AG04450 (cell line): Measurements from ENCODE around the gene LENEP. TPM values are rescaled to one million over a fixed set of nuclear protein-coding genes. Genes with fewer than 3 reads are reported as not detected.

Experiments used
- CTCF ChIA-PET: fragments of 300-600, 350-600 bp; formaldehyde crosslinking; extraction: SDS; loops from one replicate; lab custom pipeline; 2022; ENCODE audit warnings: antibody characterized with exemption, inconsistent platforms; lab: Charles Lee
- POLR2A ChIA-PET: fragments of 350-600 bp; formaldehyde crosslinking; extraction: SDS; loops from one replicate; lab custom pipeline; 2021; ENCODE audit warnings: antibody characterized with exemption, inconsistent platforms; lab: Yijun Ruan, JAX
- DNase-seq: peaks from one replicate; pipeline ENCODE4 v3.0.0-alpha.2; 2011; ENCODE audit warnings: low read depth, low spot score
- H3K27ac ChIP-seq: one replicate; pipeline ENCODE4 v1.5.1; 2012; ENCODE audit warnings: low read depth, low read length, control low read depth
- H3K27me3 ChIP-seq: one replicate; pipeline ENCODE4 v1.6.0; 2012; ENCODE audit warnings: low read length; ENCODE audit not compliant: control insufficient read depth, insufficient read depth
- H3K4me3 ChIP-seq: 2 replicates; pipeline ENCODE4 v1.5.1; 2011; ENCODE audit warnings: mild to moderate bottlenecking, low read depth, low read length, control low read depth
- H3K9me3 ChIP-seq: 2 replicates; pipeline ENCODE4 v1.5.1; 2012; ENCODE audit warnings: low read length; ENCODE audit not compliant: control insufficient read depth, insufficient read depth
- polyA minus RNA-seq: library from RNA; depleted of rRNA, polyadenylated mRNA; stranded (reverse); fragments of >200 nt; gene quantifications from 2 replicates; pipeline ENCODE4 v1.2.3, GENCODE V29; 2011; rRNA and poly(A)+ RNA removed
- polyA plus RNA-seq: library from polyadenylated mRNA; depleted of rRNA; stranded (reverse); fragments of >200 nt; gene quantifications from 2 replicates; pipeline ENCODE4 v1.2.3, GENCODE V29; 2011; rRNA removed
- TF ChIP-seq, protein P1 (sequence below): IDR thresholded peaks from 2 replicates; pipeline ENCODE4 v1.5.1; 2011; ENCODE audit warnings: low read depth, low read length, control low read depth, inconsistent platforms

LENEP gene, protein sequence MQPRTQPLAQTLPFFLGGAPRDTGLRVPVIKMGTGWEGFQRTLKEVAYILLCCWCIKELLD
- polyA plus RNA-seq (0.21 TPM in 1 of 2 replicates, not detected in the other), polyA minus RNA-seq (0.91 and 1.4 TPM in 2 replicates)

DNA sequence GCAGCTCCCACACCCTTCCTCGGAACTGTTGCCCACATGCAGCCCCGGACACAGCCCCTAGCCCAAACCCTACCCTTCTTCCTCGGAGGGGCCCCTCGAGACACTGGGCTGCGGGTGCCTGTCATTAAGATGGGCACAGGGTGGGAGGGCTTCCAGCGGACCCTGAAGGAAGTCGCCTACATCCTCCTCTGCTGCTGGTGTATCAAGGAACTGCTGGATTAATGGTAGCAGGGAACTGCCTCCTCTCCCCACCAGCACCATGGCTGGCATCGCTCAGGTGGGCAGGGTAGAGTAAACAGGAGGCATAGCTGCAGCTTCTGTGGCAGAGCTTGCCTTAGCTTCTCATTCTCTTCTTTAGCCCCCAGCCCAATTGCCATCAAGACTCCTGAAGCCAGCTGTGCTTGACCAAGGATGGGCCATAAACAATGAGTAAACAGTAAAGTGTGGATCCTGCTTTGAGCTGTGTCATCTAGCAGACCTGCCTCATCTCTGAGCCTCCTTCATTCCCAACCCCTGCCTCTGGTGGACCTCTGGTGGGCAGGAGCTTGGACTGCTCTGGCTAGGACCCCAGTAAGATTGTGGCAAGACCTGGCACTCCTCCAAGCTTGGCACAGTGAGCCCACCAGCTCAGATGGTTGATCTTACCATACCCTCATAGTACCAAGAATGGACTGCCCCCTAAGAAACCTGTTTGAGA is at the start of gene LENEP:
LENEP (plus strand) TSS at position 15 of the 697 bp plus-strand sequence; CDS start at position 37, 22 bp downstream.
- TF ChIP-seq, protein P1, sequence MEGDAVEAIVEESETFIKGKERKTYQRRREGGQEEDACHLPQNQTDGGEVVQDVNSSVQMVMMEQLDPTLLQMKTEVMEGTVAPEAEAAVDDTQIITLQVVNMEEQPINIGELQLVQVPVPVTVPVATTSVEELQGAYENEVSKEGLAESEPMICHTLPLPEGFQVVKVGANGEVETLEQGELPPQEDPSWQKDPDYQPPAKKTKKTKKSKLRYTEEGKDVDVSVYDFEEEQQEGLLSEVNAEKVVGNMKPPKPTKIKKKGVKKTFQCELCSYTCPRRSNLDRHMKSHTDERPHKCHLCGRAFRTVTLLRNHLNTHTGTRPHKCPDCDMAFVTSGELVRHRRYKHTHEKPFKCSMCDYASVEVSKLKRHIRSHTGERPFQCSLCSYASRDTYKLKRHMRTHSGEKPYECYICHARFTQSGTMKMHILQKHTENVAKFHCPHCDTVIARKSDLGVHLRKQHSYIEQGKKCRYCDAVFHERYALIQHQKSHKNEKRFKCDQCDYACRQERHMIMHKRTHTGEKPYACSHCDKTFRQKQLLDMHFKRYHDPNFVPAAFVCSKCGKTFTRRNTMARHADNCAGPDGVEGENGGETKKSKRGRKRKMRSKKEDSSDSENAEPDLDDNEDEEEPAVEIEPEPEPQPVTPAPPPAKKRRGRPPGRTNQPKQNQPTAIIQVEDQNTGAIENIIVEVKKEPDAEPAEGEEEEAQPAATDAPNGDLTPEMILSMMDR = no peak
- ChIA-PET POLR2A (interaction anchor here (0.6 to 2.0 kb wide), 3 partner anchors 23 to 91 kb away, joined by 3 to 14 read pairs (median 5); partner anchors contain the start of gene SHC1), CTCF (interaction anchor here (0.7 to 4.1 kb wide), 10 partner anchors 9 to 434 kb away, joined by 3 to 28 read pairs (median 4); partner anchors contain the start of genes ADAM15, FLAD1 and PBXIP1)
- no peaks in the 10 kb centered on the region for H3K9me3 ChIP-seq
- H3K4me3 ChIP-seq = no peak within 1 kb of the TSS
- H3K27ac ChIP-seq = peak within 1 kb of the TSS; percentile 21
- DNase-seq = no peak
- H3K27me3 ChIP-seq = no peaks in the 10 kb centered on the region

DNA sequence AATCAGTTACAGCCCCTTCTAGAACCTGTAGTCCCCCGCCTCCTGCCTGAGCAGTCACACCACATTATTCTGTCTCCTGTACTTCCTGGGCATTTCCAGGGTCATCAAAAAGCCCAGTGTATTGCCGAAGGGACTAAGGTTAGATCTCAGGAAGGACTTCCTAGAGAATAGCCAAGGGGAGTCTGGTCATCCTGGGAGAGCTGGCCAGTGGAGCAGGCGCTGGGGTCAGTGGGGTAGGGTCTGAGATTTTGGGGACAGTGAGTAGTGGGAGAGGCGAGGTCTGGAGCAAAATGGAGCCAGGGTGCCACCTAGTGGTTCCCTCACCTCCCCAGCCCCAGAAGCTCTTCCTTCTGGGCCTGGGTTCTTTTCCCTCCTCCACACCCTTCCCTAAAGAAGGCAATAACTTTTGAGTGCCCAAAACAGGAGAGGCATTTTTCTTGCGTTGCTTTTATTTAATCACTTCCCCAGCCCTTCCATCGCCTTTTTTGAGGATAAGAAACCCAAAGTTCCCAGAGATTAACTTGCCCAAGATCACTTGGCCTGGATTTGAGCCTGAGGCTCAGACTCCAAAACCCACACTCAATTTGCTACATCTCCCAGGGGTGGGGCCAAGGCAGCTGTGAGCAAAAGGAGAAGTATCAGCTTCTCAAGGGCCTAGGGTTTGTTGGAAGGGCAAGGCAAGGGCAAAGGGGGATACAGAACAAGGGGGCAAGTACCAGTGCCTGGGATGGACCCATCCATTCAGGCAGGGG is 49.6 kb upstream of the LENEP start:
- Histone ChIP-seq H3K9me3 (no peaks in the 10 kb centered on the region), H3K27ac (no peak overlapping the region), H3K27me3 (peaks cover 2% of the 10 kb centered on the region), H3K4me3 (no peak overlapping the region)
- ChIA-PET CTCF (interaction anchor here (0.6 to 1.5 kb wide), 19 partner anchors 10 to 744 kb away, joined by 3 to 11 read pairs (median 3); partner anchors contain the start of gene PBXIP1), POLR2A (interaction anchor here (0.7 to 1.0 kb wide), 2 partner anchors 27 to 1049 kb away, joined by 4 read pairs; partner anchors contain the start of gene SHC1)
- TF ChIP-seq, protein P1 = peak; percentile 86
- DNase-seq = no peak

DNA sequence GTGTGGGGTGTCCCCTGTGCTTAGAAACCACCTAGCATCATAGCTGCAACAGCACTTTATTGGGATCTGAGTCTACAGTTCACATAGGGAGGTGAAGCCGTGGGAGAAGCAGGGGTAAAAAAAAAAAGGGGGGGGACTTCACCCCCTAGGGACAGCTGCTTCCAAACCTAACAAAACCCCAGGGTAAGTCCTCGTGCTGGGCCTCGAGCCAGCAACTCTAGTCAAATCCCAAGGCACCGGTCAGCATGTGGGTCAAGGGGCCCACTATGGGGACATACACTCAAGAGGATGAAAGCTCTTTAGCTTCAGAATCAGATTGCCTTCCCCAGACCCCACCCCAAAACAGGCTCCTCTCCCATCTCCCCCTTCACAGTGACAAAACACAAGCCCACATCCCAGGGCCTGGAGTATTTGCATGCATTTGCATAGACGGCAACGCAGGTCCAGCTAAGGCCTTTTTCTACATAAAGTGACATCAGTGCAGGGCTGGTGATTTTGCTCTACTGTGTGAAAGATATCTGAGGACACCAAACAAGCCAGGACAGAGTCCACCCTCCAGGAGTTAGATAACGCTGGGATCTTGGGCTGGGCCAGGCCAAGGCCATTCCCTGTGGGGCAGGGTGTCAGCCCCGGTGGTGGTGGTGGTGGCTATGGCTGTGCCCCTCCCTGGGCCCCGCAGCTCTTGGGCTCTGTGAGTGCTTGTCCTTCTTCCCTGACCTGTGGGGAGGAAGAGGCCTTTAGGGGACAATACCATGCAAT is 48.8 kb upstream of the LENEP start:
- no peak overlapping the region for H3K4me3 ChIP-seq
- no peaks in the 10 kb centered on the region for H3K9me3 ChIP-seq
- DNase-seq = no peak
- ChIA-PET CTCF (interaction anchor here (0.6 to 1.5 kb wide), 18 partner anchors 9 to 745 kb away, joined by 3 to 11 read pairs (median 4); partner anchors contain the start of gene PBXIP1), POLR2A (interaction anchor here (0.7 to 1.0 kb wide), 2 partner anchors 26 to 1050 kb away, joined by 4 read pairs; partner anchors contain the start of gene SHC1)
- TF ChIP-seq, protein P1 = no peak
- H3K27me3 ChIP-seq = peaks cover 2% of the 10 kb centered on the region
- H3K27ac ChIP-seq = no peak overlapping the region

DNA sequence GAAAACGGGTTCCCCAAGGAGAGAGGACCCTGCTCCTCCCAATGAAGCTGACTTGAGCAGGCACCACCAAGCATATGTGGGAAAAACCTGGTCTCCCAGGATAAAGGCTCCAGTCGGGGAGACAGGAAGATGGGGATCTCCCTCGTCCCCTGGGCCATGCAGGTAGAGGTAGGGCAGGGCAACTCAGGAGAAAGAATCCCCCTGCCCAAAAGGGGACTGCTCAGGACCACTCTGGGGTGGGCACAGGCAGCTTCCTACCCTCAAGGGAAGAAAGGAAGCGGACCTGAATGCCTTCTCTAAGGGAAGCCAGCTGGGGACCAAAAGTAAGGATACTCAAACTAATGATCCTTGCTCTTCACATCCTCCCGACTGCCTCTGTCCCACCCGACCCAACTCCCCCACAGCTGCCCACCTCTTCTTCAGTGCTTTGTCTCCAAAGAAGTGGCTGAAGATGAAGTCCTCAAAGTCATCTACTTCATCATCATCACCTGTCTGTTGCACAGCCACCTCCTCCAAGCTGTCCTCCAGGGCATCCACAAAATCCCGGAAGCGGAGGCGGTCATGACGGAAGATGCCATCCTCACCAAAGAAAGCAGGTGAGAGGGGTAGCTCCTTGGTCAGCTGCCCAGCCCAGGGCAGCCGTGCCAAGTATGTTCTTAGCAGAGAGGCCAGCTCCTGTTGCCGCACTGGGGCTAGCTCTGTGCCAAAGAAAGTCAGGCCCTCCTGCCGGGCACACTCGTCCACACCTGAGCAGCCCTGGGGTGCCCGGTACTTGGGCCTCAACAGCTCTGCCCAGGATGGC is 48.0 kb upstream of the LENEP start:
- Histone ChIP-seq H3K27ac (no peak overlapping the region), H3K4me3 (no peak overlapping the region), H3K9me3 (no peaks in the 10 kb centered on the region), H3K27me3 (no peaks in the 10 kb centered on the region)
- no peak for DNase-seq
- TF ChIP-seq, protein P1 = no peak
- POLR2A ChIA-PET = no interaction called here
- CTCF ChIA-PET = interaction anchor here (0.6 to 1.5 kb wide), 7 partner anchors 9 to 466 kb away, joined by 3 to 6 read pairs (median 4); partner anchors contain the start of gene PBXIP1
